ENCODE measurements around the gene FKBP8. TPM values are rescaled to one million over a fixed set of nuclear protein-coding genes. Genes with fewer than 3 reads are reported as not detected.

FKBP8 gene
- total and polyA plus RNA-seq, 7 donors, result 200 to 456 (median 366) TPM

DNA sequence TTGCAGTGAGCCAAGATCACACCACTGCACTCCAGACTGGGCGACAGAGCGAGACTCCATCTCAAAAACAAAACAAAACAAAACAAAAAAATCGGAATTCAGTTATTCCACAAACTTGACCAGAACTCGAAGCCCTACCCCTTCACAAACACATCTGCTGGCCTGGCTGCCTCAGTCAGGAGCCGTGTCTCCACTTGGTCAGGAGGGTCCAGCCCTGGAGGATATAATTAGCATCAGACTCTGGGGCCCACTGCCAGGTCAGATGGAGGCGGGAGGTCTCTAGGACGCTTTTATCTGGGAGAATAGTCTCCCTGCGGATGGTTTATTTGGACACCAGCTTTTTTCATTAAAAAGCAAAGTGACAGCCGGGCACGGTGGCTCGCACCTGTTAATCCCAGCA, 29.5 kb downstream of the FKBP8 start:
- DNase-seq, result peak; percentile 88

DNA sequence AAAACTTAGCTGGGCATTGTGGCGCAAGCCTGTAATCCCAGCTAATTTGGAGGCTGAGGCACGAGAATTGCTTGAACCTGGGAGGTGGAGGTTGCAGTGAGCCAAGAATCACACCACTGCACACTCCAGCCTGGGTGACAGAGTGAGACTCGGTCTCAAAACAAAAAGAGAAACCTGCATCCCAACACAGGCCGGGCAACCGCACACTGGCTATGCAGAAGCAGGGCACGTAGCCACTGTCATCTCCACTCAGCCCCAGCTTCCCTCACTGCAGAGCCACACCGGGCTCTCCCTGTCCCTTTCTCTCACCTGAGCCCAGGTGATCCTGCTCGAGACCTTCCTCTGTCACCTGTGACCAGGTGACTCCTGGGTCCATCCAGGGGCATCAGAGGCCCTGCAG, 33.2 kb downstream of the FKBP8 start:
- H3K4me1 ChIP-seq, result peaks cover 0 to 82% (median 68%) of the 10 kb centered on the region in 4 donors

More for the DNA sequence above, 29.5 kb downstream of the FKBP8 start:
- H3K27me3 ChIP-seq, result no peaks in the 10 kb centered on the region
- 77 to 85% methylated on average over 11 of the region's 11 CpGs for WGBS, 2 donors
- no peaks in the 10 kb centered on the region for H3K36me3 ChIP-seq
- intact Hi-C loops (cut with DNase I), result no loop called here
- peaks cover 0 to 64% (median 40%) of the 10 kb centered on the region in 4 donors for H3K4me1 ChIP-seq
- peak overlapping the region in 2 of 4 donors; percentile 28 to 69 for H3K27ac ChIP-seq
- H3K4me3 ChIP-seq, result no peak overlapping the region
- TF ChIP-seq, protein P1, sequence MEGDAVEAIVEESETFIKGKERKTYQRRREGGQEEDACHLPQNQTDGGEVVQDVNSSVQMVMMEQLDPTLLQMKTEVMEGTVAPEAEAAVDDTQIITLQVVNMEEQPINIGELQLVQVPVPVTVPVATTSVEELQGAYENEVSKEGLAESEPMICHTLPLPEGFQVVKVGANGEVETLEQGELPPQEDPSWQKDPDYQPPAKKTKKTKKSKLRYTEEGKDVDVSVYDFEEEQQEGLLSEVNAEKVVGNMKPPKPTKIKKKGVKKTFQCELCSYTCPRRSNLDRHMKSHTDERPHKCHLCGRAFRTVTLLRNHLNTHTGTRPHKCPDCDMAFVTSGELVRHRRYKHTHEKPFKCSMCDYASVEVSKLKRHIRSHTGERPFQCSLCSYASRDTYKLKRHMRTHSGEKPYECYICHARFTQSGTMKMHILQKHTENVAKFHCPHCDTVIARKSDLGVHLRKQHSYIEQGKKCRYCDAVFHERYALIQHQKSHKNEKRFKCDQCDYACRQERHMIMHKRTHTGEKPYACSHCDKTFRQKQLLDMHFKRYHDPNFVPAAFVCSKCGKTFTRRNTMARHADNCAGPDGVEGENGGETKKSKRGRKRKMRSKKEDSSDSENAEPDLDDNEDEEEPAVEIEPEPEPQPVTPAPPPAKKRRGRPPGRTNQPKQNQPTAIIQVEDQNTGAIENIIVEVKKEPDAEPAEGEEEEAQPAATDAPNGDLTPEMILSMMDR (IDR thresholded peaks at IDR 0.05), result no peak
- TF ChIP-seq POLR2AphosphoS5 (IDR thresholded peaks at IDR 0.05), result no peak
- no peak for TF ChIP-seq EP300 (IDR thresholded peaks at IDR 0.05)
- TF ChIP-seq POLR2A (IDR thresholded peaks at IDR 0.05), result no peak
- H3K9me3 ChIP-seq, result no peaks in the 10 kb centered on the region

DNA sequence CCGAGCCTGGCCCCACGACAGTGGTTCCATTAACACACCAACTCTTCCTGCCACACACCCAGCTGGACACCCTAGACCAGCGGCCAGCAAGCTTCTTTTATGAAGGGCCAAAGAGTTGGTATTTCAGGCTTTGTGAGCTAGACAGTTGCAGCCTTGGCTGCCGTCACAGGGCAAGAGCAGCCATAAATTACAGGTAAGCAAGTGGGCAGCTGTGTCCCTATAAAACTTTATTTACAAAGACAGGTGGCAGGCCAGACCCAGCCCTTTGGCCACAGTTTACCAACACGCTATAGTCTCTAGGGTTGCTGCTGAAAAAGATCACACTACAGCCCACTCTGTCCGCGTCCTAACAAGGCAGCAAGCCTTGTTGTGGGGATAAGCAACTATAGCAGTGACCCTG, 34.8 kb downstream of the FKBP8 start:
- no peak for TF ChIP-seq POLR2A (IDR thresholded peaks at IDR 0.05)
- TF ChIP-seq EP300 (IDR thresholded peaks at IDR 0.05), result no peak
- TF ChIP-seq, protein P1 (IDR thresholded peaks at IDR 0.05), result no peak
- TF ChIP-seq POLR2AphosphoS5 (IDR thresholded peaks at IDR 0.05), result no peak
- peaks cover 0 to 82% (median 71%) of the 10 kb centered on the region in 4 donors for H3K4me1 ChIP-seq
- no peaks in the 10 kb centered on the region for H3K36me3 ChIP-seq
- no peak overlapping the region for H3K4me3 ChIP-seq
- peak overlapping the region in 3 of 4 donors; percentile 3 to 18 (median 5) for H3K27ac ChIP-seq
- no peak for DNase-seq
- no peaks in the 10 kb centered on the region for H3K27me3 ChIP-seq
- H3K9me3 ChIP-seq, result no peaks in the 10 kb centered on the region
- intact Hi-C loops (cut with DNase I), result loop anchor here (10.0 kb wide), 1 partner anchor 54 kb away; no protein-coding TSS in a partner anchor
- WGBS, 2 donors, result 58 to 63% methylated on average over 7 of the region's 7 CpGs

More for the DNA sequence above, 33.2 kb downstream of the FKBP8 start:
- DNase-seq, result no peak
- Histone ChIP-seq H3K9me3 (no peaks in the 10 kb centered on the region), H3K36me3 (no peaks in the 10 kb centered on the region), H3K27me3 (no peaks in the 10 kb centered on the region), H3K4me3 (no peak overlapping the region), H3K27ac (no peak overlapping the region)
- TF ChIP-seq EP300 (IDR thresholded peaks at IDR 0.05), result no peak
- TF ChIP-seq, protein P1 (IDR thresholded peaks at IDR 0.05), result no peak
- TF ChIP-seq POLR2A (IDR thresholded peaks at IDR 0.05), result no peak
- no peak for TF ChIP-seq POLR2AphosphoS5 (IDR thresholded peaks at IDR 0.05)
- intact Hi-C loops (cut with DNase I), result no loop called here
- 95% methylated on average over 8 of the region's 8 CpGs for WGBS, 2 donors

DNA sequence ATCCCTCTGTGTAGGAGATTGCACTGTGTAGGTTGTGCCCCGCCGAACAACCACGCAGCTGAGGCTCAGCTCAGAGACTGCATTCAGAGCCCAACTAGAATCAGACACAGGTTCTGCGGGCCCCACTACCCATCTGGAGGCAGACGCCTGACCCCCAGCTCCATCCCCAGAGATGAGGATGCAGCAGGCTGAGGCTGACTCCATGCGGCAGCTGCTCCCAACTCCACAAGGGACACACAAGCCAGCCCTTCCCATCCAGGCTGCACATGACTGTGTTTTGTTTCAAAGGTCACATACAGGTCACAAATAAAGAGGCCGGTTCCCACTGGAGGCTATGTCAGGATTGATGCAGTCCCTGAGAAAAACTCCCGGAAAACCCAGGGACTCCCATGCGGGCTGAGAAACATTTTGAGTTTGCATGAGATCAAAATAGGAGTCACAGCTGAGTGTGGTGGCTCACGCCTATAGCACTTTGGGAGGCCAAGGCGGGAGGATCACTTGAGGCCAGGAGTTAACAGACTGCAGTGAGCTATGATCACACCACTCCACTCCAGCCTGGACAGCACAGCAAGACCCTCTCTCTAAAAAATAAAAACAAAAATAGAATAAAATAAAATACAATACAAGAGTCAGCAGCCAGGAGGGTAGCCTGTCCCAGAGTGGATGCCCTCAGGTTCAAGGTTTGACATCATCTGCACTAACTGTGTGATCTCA, 35.5 kb downstream of the FKBP8 start:
- peaks cover 0 to 82% (median 71%) of the 10 kb centered on the region in 4 donors for H3K4me1 ChIP-seq
- H3K27ac ChIP-seq, result peak overlapping the region; percentile 49 to 74 (median 57)
- peak; percentile 83 for DNase-seq
- H3K9me3 ChIP-seq, result no peaks in the 10 kb centered on the region
- H3K36me3 ChIP-seq, result no peaks in the 10 kb centered on the region
- intact Hi-C loops (cut with DNase I), result loop anchor here (10.0 kb wide), 1 partner anchor 53 kb away; no protein-coding TSS in a partner anchor
- no peaks in the 10 kb centered on the region for H3K27me3 ChIP-seq
- TF ChIP-seq POLR2AphosphoS5 (IDR thresholded peaks at IDR 0.05) (no peak), EP300 (IDR thresholded peaks at IDR 0.05) (no peak), POLR2A (IDR thresholded peaks at IDR 0.05) (no peak)
- TF ChIP-seq, protein P1 (IDR thresholded peaks at IDR 0.05), result no peak
- H3K4me3 ChIP-seq, result no peak overlapping the region
- WGBS, 2 donors, result 59 to 63% methylated on average over 11 of the region's 11 CpGs

Data from sigmoid colon (tissue), 7 donors.